HepG2 (cell line): Measurements from ENCODE around the gene DHX16. TPM values are rescaled to one million over a fixed set of nuclear protein-coding genes. Genes with fewer than 3 reads are reported as not detected.

Experiments
- ATF7-NPFF ChIP-seq: sonication (generic); formaldehyde crosslinking; IDR thresholded peaks from 2 replicates; pipeline ENCODE4 v1.8.1; 2023; ENCODE audit warnings: mild to moderate bottlenecking, low read depth, missing genetic modification reagents, moderate library complexity
- BRF2 ChIP-seq: sonication (generic); formaldehyde crosslinking; IDR thresholded peaks from 2 replicates; pipeline ENCODE4 v1.8.1; 2022; ENCODE audit warnings: mild to moderate bottlenecking, missing genetic modification reagents
- CEBPG ChIP-seq: IDR thresholded peaks from 2 replicates; pipeline ENCODE4 v1.6.1; 2016
- JARID2 ChIP-seq: sonication (generic); formaldehyde crosslinking; IDR thresholded peaks from 2 replicates; pipeline ENCODE4 v1.8.1; 2023; ENCODE audit warnings: missing genetic modification reagents, inconsistent platforms; ENCODE audit not compliant: insufficient replicate concordance
- KLF11 ChIP-seq: IDR thresholded peaks from 2 replicates; pipeline ENCODE4 v1.6.1; 2016; ENCODE audit warnings: missing compliant biosample characterization
- MED1 ChIP-seq: sonication (generic); formaldehyde crosslinking; IDR thresholded peaks from 2 replicates; pipeline ENCODE4 v1.4.0; 2020; ENCODE audit warnings: missing genetic modification reagents
- MYC ChIP-seq: sonication (generic); formaldehyde crosslinking; IDR thresholded peaks from 2 replicates; pipeline ENCODE4 v1.9.0; 2021; ENCODE audit warnings: missing genetic modification reagents, borderline replicate concordance
- NR2F2 ChIP-seq: IDR thresholded peaks from 2 replicates; pipeline ENCODE4 v1.6.1; 2012; ENCODE audit warnings: low read depth, inconsistent platforms, borderline replicate concordance
- SMAD1 ChIP-seq: sonication (generic); formaldehyde crosslinking; IDR thresholded peaks from 2 replicates; pipeline ENCODE4 v1.4.0; 2020; ENCODE audit warnings: missing genetic modification reagents, low read depth, mild to moderate bottlenecking, borderline replicate concordance
- ZNF10 ChIP-seq: sonication (generic); formaldehyde crosslinking; IDR thresholded peaks from 2 replicates; pipeline ENCODE4 v1.4.0; 2020; ENCODE audit warnings: mild to moderate bottlenecking, low read depth, missing genetic modification reagents, borderline replicate concordance
- ZNF414 ChIP-seq: sonication (generic); formaldehyde crosslinking; IDR thresholded peaks from 2 replicates; pipeline ENCODE4 v1.5.0; 2020; ENCODE audit warnings: missing genetic modification reagents
- ZNF710 ChIP-seq: sonication (generic); formaldehyde crosslinking; IDR thresholded peaks from 2 replicates; pipeline ENCODE4 v1.5.0; 2020; ENCODE audit warnings: mild to moderate bottlenecking, missing genetic modification reagents, borderline replicate concordance
- polyA plus RNA-seq, 8 experiments: library from polyadenylated mRNA; depleted of rRNA in 3 of 8; stranded (reverse) in 7 of 8; unstranded in 1 of 8; fragments of >200 nt; fragmentation: Illumina TruSeq in 4 of 8; extraction: Trizol in 4 of 8; gene quantifications; 2 replicates each; pipeline versions ENCODE4 v1.2.1 to v1.2.3, GENCODE V29; 2011 to 2016; ENCODE audit warnings: low read depth in 4 of 8, missing spikeins in 1 of 8, mixed read lengths in 1 of 8; ENCODE audit not compliant: insufficient read depth in 1 of 8
- total RNA-seq, 5 experiments: library from RNA; depleted of rRNA; stranded (reverse); fragments of >200 nt; fragmentation: Illumina TruSeq; extraction: Trizol; gene quantifications; 2 replicates each; pipeline ENCODE4 v1.2.3, GENCODE V29; 2016; ENCODE audit warnings: low read depth in 1 of 5
- TF ChIP-seq, protein P1 (sequence below): sonication (generic); formaldehyde crosslinking; IDR thresholded peaks from 2 replicates; pipeline ENCODE4 v1.9.0; 2021; ENCODE audit warnings: missing genetic modification reagents, borderline replicate concordance
- TF ChIP-seq, protein P2 (sequence below): sonication (generic); formaldehyde crosslinking; IDR thresholded peaks from 2 replicates; pipeline ENCODE4 v1.4.0; 2020; ENCODE audit warnings: missing genetic modification reagents

DHX16 gene
- total and polyA plus RNA-seq, 2 of the 13 experiments (the other 11 are each of a cell fraction or from before 2014, with no cell fraction given): 57.0 to 58.5 TPM

DNA sequence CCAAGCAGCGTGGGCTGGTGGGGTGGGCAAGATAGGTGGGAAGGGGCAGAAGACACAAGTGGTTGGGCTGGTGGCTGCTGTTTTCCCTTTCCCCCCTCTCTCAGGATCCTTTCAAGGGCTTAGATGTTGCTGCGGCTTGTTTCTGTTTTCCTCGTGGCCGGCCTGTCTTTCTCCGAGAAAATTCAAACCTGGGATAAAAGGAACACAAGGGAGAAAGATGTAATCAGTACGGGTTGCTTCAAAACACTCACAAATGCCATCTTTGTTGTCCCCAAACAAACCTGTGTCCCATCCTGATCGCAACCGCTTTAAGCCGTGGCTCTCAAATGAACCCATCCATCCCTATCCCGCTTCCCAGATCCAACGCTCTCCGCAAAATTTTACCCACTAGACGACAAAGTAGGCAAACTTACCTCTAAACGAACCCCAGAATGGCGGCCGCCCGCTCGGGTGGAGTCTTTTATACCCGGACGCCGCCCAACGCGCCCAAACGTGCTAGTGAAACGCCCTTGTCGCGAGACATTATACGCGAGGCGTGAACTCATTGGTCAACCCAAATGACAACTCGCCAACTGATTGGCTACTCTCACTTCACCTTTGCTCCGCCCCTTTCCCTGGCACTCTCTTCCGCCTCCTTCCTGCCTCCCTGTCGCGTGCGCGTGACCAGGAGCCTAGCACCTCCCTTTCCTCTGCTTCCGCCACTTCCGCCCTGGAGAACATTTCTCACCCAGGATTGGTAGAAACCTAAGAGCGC is 55.8 kb downstream of the DHX16 start, which contains the start of gene PPP1R10 (continued):
- TF ChIP-seq, protein P1, sequence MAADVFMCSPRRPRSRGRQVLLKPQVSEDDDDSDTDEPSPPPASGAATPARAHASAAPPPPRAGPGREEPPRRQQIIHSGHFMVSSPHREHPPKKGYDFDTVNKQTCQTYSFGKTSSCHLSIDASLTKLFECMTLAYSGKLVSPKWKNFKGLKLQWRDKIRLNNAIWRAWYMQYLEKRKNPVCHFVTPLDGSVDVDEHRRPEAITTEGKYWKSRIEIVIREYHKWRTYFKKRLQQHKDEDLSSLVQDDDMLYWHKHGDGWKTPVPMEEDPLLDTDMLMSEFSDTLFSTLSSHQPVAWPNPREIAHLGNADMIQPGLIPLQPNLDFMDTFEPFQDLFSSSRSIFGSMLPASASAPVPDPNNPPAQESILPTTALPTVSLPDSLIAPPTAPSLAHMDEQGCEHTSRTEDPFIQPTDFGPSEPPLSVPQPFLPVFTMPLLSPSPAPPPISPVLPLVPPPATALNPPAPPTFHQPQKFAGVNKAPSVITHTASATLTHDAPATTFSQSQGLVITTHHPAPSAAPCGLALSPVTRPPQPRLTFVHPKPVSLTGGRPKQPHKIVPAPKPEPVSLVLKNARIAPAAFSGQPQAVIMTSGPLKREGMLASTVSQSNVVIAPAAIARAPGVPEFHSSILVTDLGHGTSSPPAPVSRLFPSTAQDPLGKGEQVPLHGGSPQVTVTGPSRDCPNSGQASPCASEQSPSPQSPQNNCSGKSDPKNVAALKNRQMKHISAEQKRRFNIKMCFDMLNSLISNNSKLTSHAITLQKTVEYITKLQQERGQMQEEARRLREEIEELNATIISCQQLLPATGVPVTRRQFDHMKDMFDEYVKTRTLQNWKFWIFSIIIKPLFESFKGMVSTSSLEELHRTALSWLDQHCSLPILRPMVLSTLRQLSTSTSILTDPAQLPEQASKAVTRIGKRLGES (CRISPR knock-in tag): no peak
- TF ChIP-seq KLF11 (CRISPR knock-in tag) (no peak), MED1 (peak; percentile 68; the same call in 1 of the 2 replicates), NR2F2 (no peak), ZNF10 (CRISPR knock-in tag) (no peak), SMAD1 (no peak; the same call in 1 of the 2 replicates), ATF7-NPFF (CRISPR knock-in tag) (peak; percentile 60; the same call in 1 of the 2 replicates), JARID2 (CRISPR knock-in tag) (no peak), MYC (CRISPR knock-in tag) (0 out of 2 replicates have a peak, but pooled peaks have one; percentile 76), ZNF710 (CRISPR knock-in tag) (no peak; the same call in 1 of the 2 replicates), BRF2 (CRISPR knock-in tag) (peak; percentile 85; the same call in 1 of the 2 replicates), CEBPG (CRISPR knock-in tag) (peak; percentile 41; the same call in 1 of the 2 replicates), ZNF414 (peak; percentile 81)
- TF ChIP-seq, protein P2, sequence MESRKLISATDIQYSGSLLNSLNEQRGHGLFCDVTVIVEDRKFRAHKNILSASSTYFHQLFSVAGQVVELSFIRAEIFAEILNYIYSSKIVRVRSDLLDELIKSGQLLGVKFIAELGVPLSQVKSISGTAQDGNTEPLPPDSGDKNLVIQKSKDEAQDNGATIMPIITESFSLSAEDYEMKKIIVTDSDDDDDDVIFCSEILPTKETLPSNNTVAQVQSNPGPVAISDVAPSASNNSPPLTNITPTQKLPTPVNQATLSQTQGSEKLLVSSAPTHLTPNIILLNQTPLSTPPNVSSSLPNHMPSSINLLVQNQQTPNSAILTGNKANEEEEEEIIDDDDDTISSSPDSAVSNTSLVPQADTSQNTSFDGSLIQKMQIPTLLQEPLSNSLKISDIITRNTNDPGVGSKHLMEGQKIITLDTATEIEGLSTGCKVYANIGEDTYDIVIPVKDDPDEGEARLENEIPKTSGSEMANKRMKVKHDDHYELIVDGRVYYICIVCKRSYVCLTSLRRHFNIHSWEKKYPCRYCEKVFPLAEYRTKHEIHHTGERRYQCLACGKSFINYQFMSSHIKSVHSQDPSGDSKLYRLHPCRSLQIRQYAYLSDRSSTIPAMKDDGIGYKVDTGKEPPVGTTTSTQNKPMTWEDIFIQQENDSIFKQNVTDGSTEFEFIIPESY (CRISPR knock-in tag): peak; percentile 18; the same call in 1 of the 2 replicates
